Liver (tissue), 9 donors: Measurements from ENCODE around the gene CDK5RAP2. TPM values are rescaled to one million over a fixed set of nuclear protein-coding genes. Genes with fewer than 3 reads are reported as not detected.

ENCODE experiments used
- DNase-seq: peaks from one replicate; pipeline ENCODE4 v3.0.0-alpha.2; 2017; ENCODE audit warnings: low spot score
- H3K27ac ChIP-seq, 2 donors: one replicate each; pipeline ENCODE4 v1.7.0; 2013; ENCODE audit warnings: inconsistent platforms in 2 of 2, low read length in 2 of 2, control low read depth in 1 of 2, low read depth in 1 of 2, mild to moderate bottlenecking in 1 of 2
- H3K27me3 ChIP-seq, 4 donors: one replicate each; pipeline versions ENCODE4 v1.6.1 to v1.7.0; 2013; ENCODE audit warnings: low read length in 3 of 4, inconsistent platforms in 1 of 4, mild to moderate bottlenecking in 1 of 4, moderate library complexity in 1 of 4; ENCODE audit not compliant: control insufficient read depth in 4 of 4, insufficient read depth in 4 of 4
- H3K36me3 ChIP-seq, 4 donors: one replicate each; pipeline versions ENCODE4 v1.6.1 to v1.7.0; 2013; ENCODE audit warnings: low read length in 3 of 4, mild to moderate bottlenecking in 3 of 4, low read depth in 1 of 4, moderate library complexity in 1 of 4; ENCODE audit not compliant: control insufficient read depth in 4 of 4, insufficient read depth in 3 of 4
- H3K4me1 ChIP-seq, 4 donors: one replicate each; pipeline versions ENCODE4 v1.6.1 to v1.7.0; 2013; ENCODE audit warnings: low read length in 3 of 4, mild to moderate bottlenecking in 3 of 4, moderate library complexity in 1 of 4; ENCODE audit not compliant: control insufficient read depth in 4 of 4, insufficient read depth in 4 of 4
- H3K4me3 ChIP-seq, 3 donors: one replicate each; pipeline versions ENCODE4 v1.6.1 to v1.7.0; 2013; ENCODE audit warnings: low read length in 3 of 3, control low read depth in 1 of 3, low read depth in 1 of 3, mild to moderate bottlenecking in 1 of 3
- H3K9ac ChIP-seq, 2 donors: one replicate each; pipeline ENCODE4 v1.7.0; 2013; ENCODE audit warnings: low read length in 2 of 2, mild to moderate bottlenecking in 2 of 2, moderate library complexity in 2 of 2, control low read depth in 1 of 2, low read depth in 1 of 2
- H3K9me3 ChIP-seq, 4 donors: one replicate each; pipeline versions ENCODE4 v1.6.1 to v1.7.0; 2013; ENCODE audit warnings: low read length in 3 of 4; ENCODE audit not compliant: control insufficient read depth in 4 of 4
- EGR1 ChIP-seq, 2 donors: IDR thresholded peaks; 2 replicates each; pipeline ENCODE4 v1.6.1; 2016 to 2018; ENCODE audit warnings: antibody characterized with exemption in 2 of 2, low read depth in 2 of 2
- FOXA1 ChIP-seq: IDR thresholded peaks from 2 replicates; pipeline ENCODE4 v1.6.1; 2016; ENCODE audit warnings: antibody characterized with exemption
- GABPA ChIP-seq, 2 donors: IDR thresholded peaks in 1 of 2; conservative IDR thresholded peaks in 1 of 2; 2 replicates each; pipeline ENCODE4 v1.6.1; 2016; ENCODE audit warnings: antibody characterized with exemption in 2 of 2, mild to moderate bottlenecking in 1 of 2, moderate library complexity in 1 of 2
- HNF4A ChIP-seq, 2 donors: conservative IDR thresholded peaks; 2 replicates each; pipeline ENCODE4 v1.6.1; 2016; ENCODE audit warnings: antibody characterized with exemption in 2 of 2, mild to moderate bottlenecking in 2 of 2
- HNF4G ChIP-seq: IDR thresholded peaks from 2 replicates; pipeline ENCODE4 v1.6.1; 2016; ENCODE audit warnings: antibody characterized with exemption
- JUND ChIP-seq, 2 donors: IDR thresholded peaks; 2 replicates each; pipeline ENCODE4 v1.6.1; 2016; ENCODE audit warnings: antibody characterized with exemption in 2 of 2
- NR2F2 ChIP-seq: IDR thresholded peaks from 2 replicates; pipeline ENCODE4 v1.6.1; 2016; ENCODE audit warnings: antibody characterized with exemption
- RAD21 ChIP-seq, 2 donors: IDR thresholded peaks; 2 replicates each; pipeline ENCODE4 v1.6.1; 2016; ENCODE audit warnings: antibody characterized with exemption in 2 of 2, mild to moderate bottlenecking in 2 of 2
- REST ChIP-seq: IDR thresholded peaks from 2 replicates; pipeline ENCODE4 v1.6.1; 2016; ENCODE audit warnings: antibody characterized with exemption, mild to moderate bottlenecking
- RXRA ChIP-seq, 2 donors: IDR thresholded peaks; 2 replicates each; pipeline ENCODE4 v1.6.1; 2017 to 2018; ENCODE audit warnings: antibody characterized with exemption in 2 of 2, mild to moderate bottlenecking in 1 of 2
- SP1 ChIP-seq: IDR thresholded peaks from 2 replicates; pipeline ENCODE4 v1.6.1; 2018; ENCODE audit warnings: antibody characterized with exemption, mild to moderate bottlenecking
- TAF1 ChIP-seq: conservative IDR thresholded peaks from 2 replicates; pipeline ENCODE4 v1.6.1; 2016; ENCODE audit warnings: antibody characterized with exemption, mild to moderate bottlenecking
- YY1 ChIP-seq: IDR thresholded peaks from 2 replicates; pipeline ENCODE4 v1.6.1; 2016; ENCODE audit warnings: antibody characterized with exemption, mild to moderate bottlenecking
- WGBS: extraction: QIAGEN DNeasy Blood & Tissue Kit; methylation state at CpG from one replicate; pipeline ENCODE4 v1.1.7; 2013; 5-methylcytosine and 5-hydroxymethylcytosine counted together
- polyA plus RNA-seq, 2 donors: library from polyadenylated mRNA; stranded (reverse) in 1 of 2; unstranded in 1 of 2; fragments of 200-250 nt in 1 of 2; fragments of >200 nt in 1 of 2; fragmentation: Nextera tagmentation in 1 of 2; extraction: Ambion mirVana in 1 of 2; gene quantifications; one replicate each; pipeline versions ENCODE4 v1.2.1 to v1.2.3, GENCODE V29; 2013 to 2015
- total RNA-seq, 2 donors: library from RNA; depleted of rRNA; stranded (reverse); fragments of >200 nt; gene quantifications; one replicate each; pipeline ENCODE4 v1.2.3, GENCODE V29; 2014
- TF ChIP-seq, protein P1 (sequence below): IDR thresholded peaks from 2 replicates; pipeline ENCODE4 v1.6.1; 2016; ENCODE audit warnings: antibody characterized with exemption
- TF ChIP-seq, protein P2 (sequence below): fragments of 150-350 bp; IDR thresholded peaks from 2 replicates; pipeline ENCODE4 v1.5.1; 2017; ENCODE audit warnings: improper control_type of control experiment, low read depth, low read length; ENCODE audit not compliant: missing input control
- donor health status: healthy.
- donor health status: healthy.
- donor health status: healthy.
- donor health status: healthy.
- donor health status: healthy.

CDK5RAP2 gene
- total and polyA plus RNA-seq, 4 donors, result 11.7 to 38.9 (median 21.7) TPM

- no peak for TF ChIP-seq GABPA (IDR thresholded peaks at IDR 0.05 in 1 of 2, conservative IDR thresholded peaks at IDR 0.05 in 1 of 2)
- TF ChIP-seq FOXA1, result no peak
Measured at GRCh38 chr9:120561709-120562108, 18.3 kb downstream of the CDK5RAP2 start (continued).

GRCh38 chr9:120559546-120559945 is 20.4 kb downstream of the CDK5RAP2 start:
- H3K27ac ChIP-seq, result no peak overlapping the region
- 94% methylated on average over 1 of the region's 1 CpG for WGBS
- no peaks in the 10 kb centered on the region for H3K27me3 ChIP-seq
- no peaks in the 10 kb centered on the region for H3K9me3 ChIP-seq
- H3K9ac ChIP-seq, result no peak overlapping the region
- H3K4me3 ChIP-seq, result no peak overlapping the region
- DNase-seq, result no peak
- H3K36me3 ChIP-seq, result peaks cover 0 to 2% (median 0%) of the 10 kb centered on the region in 4 donors
- TF ChIP-seq NR2F2, result no peak
- no peak for TF ChIP-seq RAD21 (IDR thresholded peaks at IDR 0.05)
- no peak for TF ChIP-seq TAF1
- peaks cover 2 to 19% (median 4%) of the 10 kb centered on the region in 4 donors for H3K4me1 ChIP-seq

DNA sequence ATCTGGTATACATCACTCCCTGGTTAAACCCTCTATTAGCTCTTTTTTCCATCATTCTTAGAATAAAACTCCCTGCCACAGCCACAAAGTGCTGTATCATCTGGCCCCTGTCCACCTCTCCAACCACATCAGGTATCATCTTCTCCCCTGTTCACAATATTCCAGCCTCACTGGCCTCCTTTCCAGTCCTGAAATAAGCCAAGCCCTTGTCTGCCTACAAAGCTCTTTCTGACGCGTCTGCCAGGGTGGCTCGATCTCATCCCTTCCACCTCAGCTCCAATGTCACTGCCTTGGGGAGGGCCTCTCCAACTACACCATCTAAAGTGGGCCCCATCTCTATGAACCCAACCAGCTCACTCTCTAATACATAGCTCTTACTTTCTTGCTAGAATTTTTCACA is 21.5 kb downstream of the CDK5RAP2 start:
- H3K27ac ChIP-seq, result no peak overlapping the region
- TF ChIP-seq JUND (IDR thresholded peaks at IDR 0.05), result no peak
- H3K9me3 ChIP-seq, result no peaks in the 10 kb centered on the region
- peaks cover 2 to 19% (median 4%) of the 10 kb centered on the region in 4 donors for H3K4me1 ChIP-seq
- H3K9ac ChIP-seq, result no peak overlapping the region
- H3K36me3 ChIP-seq, result peaks cover 0 to 2% (median 1%) of the 10 kb centered on the region in 4 donors
- no peaks in the 10 kb centered on the region for H3K27me3 ChIP-seq
- no peak for DNase-seq
- 99% methylated on average over 3 of the region's 3 CpGs for WGBS
- H3K4me3 ChIP-seq, result no peak overlapping the region

DNA sequence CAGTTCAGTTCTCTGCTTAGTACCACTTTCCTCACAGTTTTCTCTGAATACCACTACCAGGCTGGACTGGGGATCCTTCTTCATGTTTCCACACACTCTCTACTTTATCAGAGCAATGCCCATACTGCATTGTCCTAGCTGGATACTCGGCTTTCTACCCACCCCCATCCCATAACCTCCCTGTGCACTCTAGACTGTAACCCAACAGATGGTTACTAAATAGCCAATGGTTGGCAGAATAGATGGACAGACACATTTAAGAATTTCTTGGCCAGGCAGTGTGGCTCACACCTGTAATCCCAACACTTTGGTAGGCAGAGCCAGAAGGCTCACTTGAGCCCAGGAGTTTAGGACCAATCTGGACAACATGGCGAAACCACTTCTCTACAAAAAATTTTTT is 22.8 kb downstream of the CDK5RAP2 start:
- Histone ChIP-seq H3K27me3 (no peaks in the 10 kb centered on the region), H3K36me3 (peaks cover 0 to 2% (median 1%) of the 10 kb centered on the region in 4 donors), H3K9me3 (no peaks in the 10 kb centered on the region), H3K27ac (no peak overlapping the region), H3K9ac (no peak overlapping the region), H3K4me3 (no peak overlapping the region), H3K4me1 (peaks cover 2 to 19% (median 4%) of the 10 kb centered on the region in 4 donors)
- DNase-seq, result no peak
- peak; percentile 84 to 89 for TF ChIP-seq RXRA (IDR thresholded peaks at IDR 0.05)
- TF ChIP-seq HNF4G, result peak; percentile 15
- TF ChIP-seq HNF4A (conservative IDR thresholded peaks at IDR 0.05), result peak; percentile 55 to 62
- peak; percentile 14 for TF ChIP-seq REST
- TF ChIP-seq NR2F2, result no peak
- peak; percentile 61 for TF ChIP-seq SP1
- no peak for TF ChIP-seq JUND (IDR thresholded peaks at IDR 0.05)
- TF ChIP-seq, protein P1, sequence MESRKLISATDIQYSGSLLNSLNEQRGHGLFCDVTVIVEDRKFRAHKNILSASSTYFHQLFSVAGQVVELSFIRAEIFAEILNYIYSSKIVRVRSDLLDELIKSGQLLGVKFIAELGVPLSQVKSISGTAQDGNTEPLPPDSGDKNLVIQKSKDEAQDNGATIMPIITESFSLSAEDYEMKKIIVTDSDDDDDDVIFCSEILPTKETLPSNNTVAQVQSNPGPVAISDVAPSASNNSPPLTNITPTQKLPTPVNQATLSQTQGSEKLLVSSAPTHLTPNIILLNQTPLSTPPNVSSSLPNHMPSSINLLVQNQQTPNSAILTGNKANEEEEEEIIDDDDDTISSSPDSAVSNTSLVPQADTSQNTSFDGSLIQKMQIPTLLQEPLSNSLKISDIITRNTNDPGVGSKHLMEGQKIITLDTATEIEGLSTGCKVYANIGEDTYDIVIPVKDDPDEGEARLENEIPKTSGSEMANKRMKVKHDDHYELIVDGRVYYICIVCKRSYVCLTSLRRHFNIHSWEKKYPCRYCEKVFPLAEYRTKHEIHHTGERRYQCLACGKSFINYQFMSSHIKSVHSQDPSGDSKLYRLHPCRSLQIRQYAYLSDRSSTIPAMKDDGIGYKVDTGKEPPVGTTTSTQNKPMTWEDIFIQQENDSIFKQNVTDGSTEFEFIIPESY, result no peak
- TF ChIP-seq FOXA1, result no peak
- peak; percentile 27 for TF ChIP-seq YY1
- no peak for TF ChIP-seq EGR1 (IDR thresholded peaks at IDR 0.05; ENCODE audit: low read depth in 2 of 2)
- TF ChIP-seq, protein P2, sequence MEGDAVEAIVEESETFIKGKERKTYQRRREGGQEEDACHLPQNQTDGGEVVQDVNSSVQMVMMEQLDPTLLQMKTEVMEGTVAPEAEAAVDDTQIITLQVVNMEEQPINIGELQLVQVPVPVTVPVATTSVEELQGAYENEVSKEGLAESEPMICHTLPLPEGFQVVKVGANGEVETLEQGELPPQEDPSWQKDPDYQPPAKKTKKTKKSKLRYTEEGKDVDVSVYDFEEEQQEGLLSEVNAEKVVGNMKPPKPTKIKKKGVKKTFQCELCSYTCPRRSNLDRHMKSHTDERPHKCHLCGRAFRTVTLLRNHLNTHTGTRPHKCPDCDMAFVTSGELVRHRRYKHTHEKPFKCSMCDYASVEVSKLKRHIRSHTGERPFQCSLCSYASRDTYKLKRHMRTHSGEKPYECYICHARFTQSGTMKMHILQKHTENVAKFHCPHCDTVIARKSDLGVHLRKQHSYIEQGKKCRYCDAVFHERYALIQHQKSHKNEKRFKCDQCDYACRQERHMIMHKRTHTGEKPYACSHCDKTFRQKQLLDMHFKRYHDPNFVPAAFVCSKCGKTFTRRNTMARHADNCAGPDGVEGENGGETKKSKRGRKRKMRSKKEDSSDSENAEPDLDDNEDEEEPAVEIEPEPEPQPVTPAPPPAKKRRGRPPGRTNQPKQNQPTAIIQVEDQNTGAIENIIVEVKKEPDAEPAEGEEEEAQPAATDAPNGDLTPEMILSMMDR, result no peak
- TF ChIP-seq RAD21 (IDR thresholded peaks at IDR 0.05), result peak in 1 of 2 donors; percentile 35
- 19% methylated on average over 2 of the region's 2 CpGs for WGBS
